ACC112 (cell line): ENCODE measurements around the gene GSG1L2.

Experiments
- H2AFZ ChIP-seq: fragments of 200-600 bp; sonication (generic); one replicate; pipeline ENCODE4 v1.6.0; 2017; ENCODE audit warnings: antibody characterized with exemption, low read length; ENCODE audit not compliant: unreplicated experiment
- H3K27ac ChIP-seq: fragments of 200-600 bp; sonication (generic); 2 replicates; pipeline ENCODE4 v1.5.1; 2014; ENCODE audit warnings: low read depth, mild to moderate bottlenecking, antibody characterized with exemption, low read length, moderate library complexity
- H3K27me3 ChIP-seq: fragments of 200-600 bp; sonication (generic); 2 replicates; pipeline ENCODE4 v1.6.1; 2014; ENCODE audit warnings: mild to moderate bottlenecking, antibody characterized with exemption, low read length, moderate library complexity, mixed read lengths; ENCODE audit not compliant: insufficient read depth
- H3K36me3 ChIP-seq: fragments of 200-600 bp; sonication (generic); 2 replicates; pipeline ENCODE4 v1.6.1; 2016; ENCODE audit warnings: mild to moderate bottlenecking, antibody characterized with exemption, low read length, moderate library complexity, mixed read lengths; ENCODE audit not compliant: insufficient read depth
- H3K4me1 ChIP-seq: fragments of 200-600 bp; sonication (generic); one replicate; pipeline ENCODE4 v1.6.1; 2016; ENCODE audit warnings: low read length, mixed read lengths; ENCODE audit not compliant: insufficient read depth, unreplicated experiment, control insufficient read depth
- H3K4me3 ChIP-seq: fragments of 200-600 bp; sonication (generic); 2 replicates; pipeline ENCODE4 v1.5.1; 2014; ENCODE audit warnings: mild to moderate bottlenecking, low read depth, low read length
- H3K79me2 ChIP-seq: fragments of 200-600 bp; sonication (generic); one replicate; pipeline ENCODE4 v1.6.0; 2016; ENCODE audit warnings: low read length; ENCODE audit not compliant: control insufficient read depth, unreplicated experiment, insufficient read depth

Gene GSG1L2

GRCh38 chr17:9769036-9769695 lies 52.7 kb downstream of the GSG1L2 start:
- no peaks in the 10 kb centered on the region for H3K79me2 ChIP-seq
- no peak overlapping the region for H3K4me3 ChIP-seq
- H3K36me3 ChIP-seq: no peaks in the 10 kb centered on the region
- no peak overlapping the region for H2AFZ ChIP-seq
- H3K27ac ChIP-seq: no peak overlapping the region
- H3K4me1 ChIP-seq: no peaks in the 10 kb centered on the region
- H3K27me3 ChIP-seq: no peaks in the 10 kb centered on the region; the same call in 1 of the 2 replicates

DNA sequence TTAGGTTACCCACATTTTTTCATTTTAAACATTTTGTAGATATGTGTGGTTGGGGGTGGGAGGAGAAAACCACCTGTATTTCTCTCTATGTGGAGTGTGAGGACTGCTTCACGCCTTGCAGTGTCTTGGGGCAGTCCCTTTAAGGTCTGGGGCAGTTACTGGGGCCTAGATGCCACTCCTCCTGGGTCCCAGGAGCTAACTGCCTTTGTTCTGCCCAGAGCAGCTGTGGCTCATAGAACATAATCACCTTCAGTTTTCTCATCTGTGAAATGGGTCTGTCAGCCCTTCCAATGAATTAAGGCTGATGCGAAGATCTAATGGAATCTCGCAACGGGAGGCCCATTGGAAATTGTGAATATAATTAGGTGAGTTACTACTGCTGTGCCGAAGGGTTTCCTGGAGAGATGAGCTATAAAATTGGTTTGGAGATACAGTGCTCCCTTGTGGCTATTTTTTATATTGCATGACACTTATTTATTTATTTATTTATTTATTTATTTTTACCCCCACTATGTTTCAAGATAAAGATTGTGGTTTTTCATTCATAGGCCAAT lies 53.4 kb downstream of the GSG1L2 start:
- Histone ChIP-seq H3K27ac (no peak overlapping the region), H3K79me2 (no peaks in the 10 kb centered on the region), H3K36me3 (no peaks in the 10 kb centered on the region), H3K4me3 (no peak overlapping the region), H3K4me1 (no peaks in the 10 kb centered on the region), H2AFZ (no peak overlapping the region), H3K27me3 (peaks cover under 1% of the 10 kb centered on the region; the same call in 1 of the 2 replicates)

DNA sequence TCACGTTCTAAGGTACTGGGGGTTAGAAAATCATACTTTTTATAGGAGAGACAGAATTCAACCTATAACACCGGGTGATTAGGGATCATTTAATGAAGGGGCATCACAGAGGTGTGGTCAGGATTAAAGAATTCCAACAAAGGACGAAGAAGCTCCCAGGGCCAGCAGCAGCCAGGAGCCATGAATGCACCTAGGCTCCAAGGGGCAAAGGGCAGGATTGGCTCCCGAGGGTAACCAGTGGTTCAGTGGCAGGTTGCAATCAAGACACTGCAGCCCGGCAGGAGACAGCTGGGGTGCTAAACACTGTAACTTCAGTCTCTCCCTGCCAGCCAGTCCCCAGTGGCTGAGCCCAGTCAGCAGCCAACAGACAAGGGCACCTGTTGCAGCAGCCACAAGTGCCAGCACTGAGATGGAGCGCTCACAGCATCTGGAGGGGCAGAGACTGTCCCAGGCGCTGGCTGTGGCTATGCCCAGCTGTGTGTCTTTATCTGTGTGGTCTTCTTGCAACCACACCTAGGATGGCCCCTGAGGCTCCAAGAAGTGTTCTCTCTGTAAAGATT lies 54.4 kb downstream of the GSG1L2 start:
- H3K27ac ChIP-seq: no peak overlapping the region
- H3K4me3 ChIP-seq: no peak overlapping the region
- H3K79me2 ChIP-seq: no peaks in the 10 kb centered on the region
- no peaks in the 10 kb centered on the region for H3K4me1 ChIP-seq
- H3K27me3 ChIP-seq: peaks cover 4% of the 10 kb centered on the region; the same call in 1 of the 2 replicates
- H2AFZ ChIP-seq: no peak overlapping the region
- no peaks in the 10 kb centered on the region for H3K36me3 ChIP-seq

DNA sequence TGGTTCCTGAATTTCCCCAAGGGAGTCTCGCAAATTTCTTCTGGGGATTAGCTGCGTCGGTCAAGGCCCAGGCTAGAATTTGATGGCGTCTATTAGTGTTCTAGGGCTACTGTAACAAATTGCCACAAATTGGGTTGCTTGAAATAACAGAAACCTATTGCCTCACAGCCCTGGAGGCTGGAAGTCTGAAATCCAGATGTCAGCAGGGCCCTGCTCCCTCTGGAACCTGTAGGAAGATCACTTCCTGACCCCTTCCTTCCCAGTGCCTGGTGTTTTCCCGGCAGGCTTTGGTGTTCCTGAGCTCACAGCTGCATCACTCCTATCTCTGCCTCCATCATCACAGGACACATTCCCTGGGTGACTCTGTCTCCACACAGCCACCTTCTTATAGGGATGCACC lies 54.9 kb downstream of the GSG1L2 start:
- H2AFZ ChIP-seq: no peak overlapping the region
- H3K4me1 ChIP-seq: no peaks in the 10 kb centered on the region
- no peak overlapping the region for H3K27ac ChIP-seq
- H3K36me3 ChIP-seq: no peaks in the 10 kb centered on the region
- no peaks in the 10 kb centered on the region for H3K79me2 ChIP-seq
- no peak overlapping the region for H3K4me3 ChIP-seq
- peaks cover 4% of the 10 kb centered on the region; the same call in 1 of the 2 replicates for H3K27me3 ChIP-seq

DNA sequence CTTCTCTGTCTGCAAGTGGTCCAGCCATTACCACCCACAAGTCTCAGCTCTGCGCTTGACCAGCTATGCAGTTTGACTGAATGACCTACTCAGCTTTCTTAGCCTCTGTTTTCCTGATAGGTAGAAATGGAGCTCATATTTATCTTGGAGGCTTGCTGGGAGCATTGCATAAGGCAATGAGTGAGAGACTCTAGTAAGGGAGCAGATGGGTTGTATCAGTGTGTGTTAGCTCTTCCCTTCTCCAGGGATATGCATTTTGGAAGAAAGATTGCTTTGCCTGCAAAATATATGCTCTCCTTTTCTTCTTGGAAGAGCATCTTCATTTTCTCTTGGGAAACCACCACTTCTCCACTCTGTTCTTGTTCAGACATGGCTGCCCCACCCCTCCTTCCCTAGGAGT lies 56.6 kb downstream of the GSG1L2 start:
- Histone ChIP-seq H3K36me3 (no peaks in the 10 kb centered on the region), H3K79me2 (no peaks in the 10 kb centered on the region), H3K27me3 (peaks cover 4% of the 10 kb centered on the region; the same call in 1 of the 2 replicates), H2AFZ (no peak overlapping the region), H3K4me3 (no peak overlapping the region), H3K4me1 (no peaks in the 10 kb centered on the region), H3K27ac (no peak overlapping the region)

GRCh38 chr17:9763643-9764042 lies 58.2 kb downstream of the GSG1L2 start:
- Histone ChIP-seq H2AFZ (no peak overlapping the region), H3K79me2 (no peaks in the 10 kb centered on the region), H3K36me3 (no peaks in the 10 kb centered on the region), H3K4me3 (no peak overlapping the region), H3K4me1 (no peaks in the 10 kb centered on the region), H3K27me3 (peaks cover 4% of the 10 kb centered on the region; the same call in 1 of the 2 replicates), H3K27ac (no peak overlapping the region)

DNA sequence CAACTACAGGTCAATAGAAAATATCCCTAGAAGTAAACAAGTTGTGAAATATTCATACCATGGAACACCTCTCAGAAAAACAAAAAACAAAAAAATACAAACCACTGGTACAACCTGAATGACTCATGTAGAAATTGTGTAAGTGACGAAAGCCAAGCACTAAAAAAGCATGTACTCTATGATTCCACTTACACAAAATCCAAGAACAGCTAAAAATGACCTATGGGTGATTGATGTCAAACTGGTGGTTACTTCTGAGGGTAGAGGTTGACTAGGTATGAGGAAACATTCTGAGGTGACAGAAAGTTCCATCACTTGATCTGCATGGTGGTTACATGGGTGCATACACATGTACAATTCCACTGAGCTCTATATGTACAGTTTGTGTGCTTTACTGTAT lies 61.6 kb downstream of the GSG1L2 start:
- Histone ChIP-seq H3K4me1 (no peaks in the 10 kb centered on the region), H3K27me3 (peaks cover 4% of the 10 kb centered on the region; the same call in 1 of the 2 replicates), H3K4me3 (no peak overlapping the region), H3K36me3 (no peaks in the 10 kb centered on the region), H2AFZ (no peak overlapping the region), H3K27ac (no peak overlapping the region), H3K79me2 (no peaks in the 10 kb centered on the region)

DNA sequence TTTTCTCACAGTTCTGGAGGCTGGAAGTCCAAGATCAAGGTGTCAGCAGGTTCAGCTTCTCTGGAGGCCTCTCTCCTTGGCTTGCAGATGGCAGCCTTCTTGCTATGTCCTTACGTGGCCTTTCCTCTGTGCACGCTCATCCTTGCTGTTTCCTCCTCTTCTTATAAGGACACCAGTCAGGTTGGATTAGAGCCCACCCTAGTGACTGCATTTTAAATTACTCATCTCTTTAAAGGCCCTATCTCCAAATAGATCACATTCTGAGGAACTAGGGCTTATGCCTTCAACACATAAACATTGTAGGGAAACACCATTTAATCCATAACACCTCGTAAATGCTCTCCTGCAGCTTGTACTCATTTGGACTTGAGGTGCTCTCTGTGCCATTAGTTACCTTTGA lies 66.8 kb downstream of the GSG1L2 start:
- no peak overlapping the region for H3K4me3 ChIP-seq
- H2AFZ ChIP-seq: no peak overlapping the region
- no peaks in the 10 kb centered on the region for H3K4me1 ChIP-seq
- H3K27me3 ChIP-seq: peaks cover 13% of the 10 kb centered on the region
- H3K79me2 ChIP-seq: no peaks in the 10 kb centered on the region
- no peak overlapping the region for H3K27ac ChIP-seq
- no peaks in the 10 kb centered on the region for H3K36me3 ChIP-seq
